ENCODE measurements around the gene SLC45A1.

The SLC45A1 gene

DNA sequence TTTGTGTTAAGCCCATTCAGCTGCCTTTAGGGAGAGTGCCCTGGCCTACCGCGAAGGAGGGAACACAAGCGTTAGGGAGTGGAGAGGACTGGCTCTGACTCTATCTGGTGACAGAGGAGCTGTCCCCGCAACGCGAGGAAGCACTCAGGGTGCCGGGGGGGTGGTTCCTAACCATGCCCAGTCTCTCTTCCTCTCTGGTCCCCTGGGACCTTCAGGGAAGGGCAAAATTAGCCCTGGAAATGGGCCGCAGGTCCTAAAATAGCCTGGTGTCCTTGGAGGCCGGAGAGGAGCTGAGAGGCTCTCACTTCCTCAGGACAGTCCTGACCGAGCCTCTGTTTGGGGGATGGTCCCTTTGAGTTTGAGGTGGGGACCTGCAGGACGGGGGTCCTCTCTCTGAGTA lies 5.8 kb downstream of the SLC45A1 start:
- no peak for DNase-seq (ENCODE audit: low spot score)

DNA sequence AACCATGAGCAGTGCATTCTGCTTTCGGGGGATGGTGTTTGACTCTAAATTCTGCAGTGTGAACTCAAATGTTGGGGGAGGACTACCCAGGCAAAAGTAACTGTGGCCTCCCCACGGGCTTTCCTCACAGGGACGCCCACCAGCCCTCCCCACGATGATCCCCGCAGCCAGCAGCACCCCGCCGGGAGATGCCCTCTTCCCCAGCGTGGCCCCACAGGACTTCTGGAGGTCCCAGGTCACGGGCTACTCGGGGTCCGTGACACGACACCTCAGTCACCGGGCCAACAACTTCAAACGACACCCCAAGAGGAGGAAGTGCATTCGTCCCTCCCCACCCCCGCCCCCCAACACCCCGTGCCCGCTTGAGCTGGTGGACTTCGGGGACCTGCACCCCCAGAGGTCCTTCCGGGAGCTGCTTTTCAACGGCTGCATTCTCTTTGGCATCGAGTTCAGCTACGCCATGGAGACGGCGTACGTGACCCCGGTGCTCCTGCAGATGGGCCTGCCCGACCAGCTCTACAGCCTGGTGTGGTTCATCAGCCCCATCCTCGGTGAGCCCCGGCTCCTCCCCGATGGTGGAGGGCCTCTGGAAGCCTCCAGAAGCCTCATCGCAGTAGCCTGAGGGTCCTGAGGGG lies 6.4 kb downstream of the SLC45A1 start:
- TF ChIP-seq, protein P1, sequence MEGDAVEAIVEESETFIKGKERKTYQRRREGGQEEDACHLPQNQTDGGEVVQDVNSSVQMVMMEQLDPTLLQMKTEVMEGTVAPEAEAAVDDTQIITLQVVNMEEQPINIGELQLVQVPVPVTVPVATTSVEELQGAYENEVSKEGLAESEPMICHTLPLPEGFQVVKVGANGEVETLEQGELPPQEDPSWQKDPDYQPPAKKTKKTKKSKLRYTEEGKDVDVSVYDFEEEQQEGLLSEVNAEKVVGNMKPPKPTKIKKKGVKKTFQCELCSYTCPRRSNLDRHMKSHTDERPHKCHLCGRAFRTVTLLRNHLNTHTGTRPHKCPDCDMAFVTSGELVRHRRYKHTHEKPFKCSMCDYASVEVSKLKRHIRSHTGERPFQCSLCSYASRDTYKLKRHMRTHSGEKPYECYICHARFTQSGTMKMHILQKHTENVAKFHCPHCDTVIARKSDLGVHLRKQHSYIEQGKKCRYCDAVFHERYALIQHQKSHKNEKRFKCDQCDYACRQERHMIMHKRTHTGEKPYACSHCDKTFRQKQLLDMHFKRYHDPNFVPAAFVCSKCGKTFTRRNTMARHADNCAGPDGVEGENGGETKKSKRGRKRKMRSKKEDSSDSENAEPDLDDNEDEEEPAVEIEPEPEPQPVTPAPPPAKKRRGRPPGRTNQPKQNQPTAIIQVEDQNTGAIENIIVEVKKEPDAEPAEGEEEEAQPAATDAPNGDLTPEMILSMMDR (IDR thresholded peaks at IDR 0.05; ENCODE audit: extremely low read depth, missing control alignments), result no peak
- no peak for DNase-seq (ENCODE audit: low spot score)

More for the DNA sequence above, 5.8 kb downstream of the SLC45A1 start:
- TF ChIP-seq, protein P1 (IDR thresholded peaks at IDR 0.05; ENCODE audit: extremely low read depth, missing control alignments), result no peak

GRCh38 chr1:8325771-8326170 lies 7.9 kb downstream of the SLC45A1 start:
- DNase-seq (ENCODE audit: low spot score), result no peak
- TF ChIP-seq, protein P1 (IDR thresholded peaks at IDR 0.05; ENCODE audit: extremely low read depth, missing control alignments), result no peak

GRCh38 chr1:8326265-8326664 lies 8.4 kb downstream of the SLC45A1 start:
- TF ChIP-seq, protein P1 (IDR thresholded peaks at IDR 0.05; ENCODE audit: extremely low read depth, missing control alignments), result no peak
- no peak for DNase-seq (ENCODE audit: low spot score)

DNA sequence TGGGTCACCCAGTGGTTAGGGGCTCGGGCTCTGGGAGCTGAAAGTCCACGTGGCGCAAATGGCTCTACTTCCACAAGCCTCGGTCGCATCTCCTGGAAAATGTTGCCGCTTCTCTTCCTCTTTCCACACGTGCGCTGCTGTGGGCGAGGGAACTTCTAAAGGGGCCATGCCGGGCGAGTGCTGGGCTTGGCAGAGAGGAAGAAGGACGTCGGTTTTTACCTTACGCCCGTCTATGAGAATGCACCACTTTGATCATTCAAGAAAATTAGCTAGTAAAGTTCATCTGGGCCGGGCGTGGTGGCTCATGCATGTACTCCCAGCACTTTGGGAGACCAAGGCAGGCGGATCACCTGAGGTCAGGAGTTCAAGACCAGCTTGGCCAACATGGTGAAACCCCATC lies 10.4 kb downstream of the SLC45A1 start:
- DNase-seq (ENCODE audit: low spot score), result no peak
- TF ChIP-seq, protein P1 (IDR thresholded peaks at IDR 0.05; ENCODE audit: extremely low read depth, missing control alignments), result no peak

- TF ChIP-seq, protein P1 (IDR thresholded peaks at IDR 0.05; ENCODE audit: extremely low read depth, missing control alignments), result no peak
- DNase-seq (ENCODE audit: low spot score), result no peak
Measured at GRCh38 chr1:8329439-8329838, 11.5 kb downstream of the SLC45A1 start.

- TF ChIP-seq, protein P1 (IDR thresholded peaks at IDR 0.05; ENCODE audit: extremely low read depth, missing control alignments), result no peak
- no peak for DNase-seq (ENCODE audit: low spot score)
Measured at GRCh38 chr1:8329858-8330257, 11.9 kb downstream of the SLC45A1 start.
